Parathyroid adenoma (tissue), 2 donors: ENCODE data around the gene MPP4.

Source experiments
- H2AFZ ChIP-seq: fragments of 300-600 bp; sonication (generic); one replicate; pipeline ENCODE4 v1.7.0; 2017; ENCODE audit warnings: antibody characterized with exemption, mild to moderate bottlenecking
- H3K27ac ChIP-seq: fragments of 300-600 bp; sonication (generic); one replicate; pipeline ENCODE4 v1.7.0; 2017
- H3K27me3 ChIP-seq: fragments of 300-600 bp; sonication (generic); one replicate; pipeline ENCODE4 v1.7.0; 2017; ENCODE audit warnings: low read length; ENCODE audit not compliant: control insufficient read depth, insufficient read depth
- H3K36me3 ChIP-seq: fragments of 300-600 bp; sonication (generic); one replicate; pipeline ENCODE4 v1.7.0; 2017; ENCODE audit warnings: low read length; ENCODE audit not compliant: control insufficient read depth, insufficient read depth
- H3K4me1 ChIP-seq: fragments of 300-600 bp; sonication (generic); one replicate; pipeline ENCODE4 v1.7.0; 2017; ENCODE audit warnings: control low read depth
- H3K4me2 ChIP-seq: fragments of 300-600 bp; sonication (generic); one replicate; pipeline ENCODE4 v1.7.0; 2017; ENCODE audit warnings: low read length
- H3K4me3 ChIP-seq: fragments of 300-600 bp; sonication (generic); one replicate; pipeline ENCODE4 v1.7.0; 2017; ENCODE audit warnings: low read depth, low read length
- H3K79me2 ChIP-seq: fragments of 300-600 bp; sonication (generic); one replicate; pipeline ENCODE4 v1.7.0; 2017; ENCODE audit warnings: control low read depth
- H3K9ac ChIP-seq: fragments of 300-600 bp; sonication (generic); one replicate; pipeline ENCODE4 v1.7.0; 2017; ENCODE audit warnings: mild to moderate bottlenecking
- H3K9me3 ChIP-seq: fragments of 300-600 bp; sonication (generic); one replicate; pipeline ENCODE4 v1.7.0; 2017; ENCODE audit warnings: low read length; ENCODE audit not compliant: control insufficient read depth
- TF ChIP-seq, protein P1 (sequence below): fragments of 300-600 bp; sonication (generic); IDR thresholded peaks from one replicate; pipeline ENCODE4 v1.7.0; 2017; ENCODE audit warnings: antibody characterized with exemption, mild to moderate bottlenecking
- donor health status: primary hyperparathyroidism.

MPP4 gene

GRCh38 chr2:201697899-201698298, 545 bp downstream of the MPP4 start:
- H3K4me3 ChIP-seq, result no peak overlapping the region
- TF ChIP-seq, protein P1, sequence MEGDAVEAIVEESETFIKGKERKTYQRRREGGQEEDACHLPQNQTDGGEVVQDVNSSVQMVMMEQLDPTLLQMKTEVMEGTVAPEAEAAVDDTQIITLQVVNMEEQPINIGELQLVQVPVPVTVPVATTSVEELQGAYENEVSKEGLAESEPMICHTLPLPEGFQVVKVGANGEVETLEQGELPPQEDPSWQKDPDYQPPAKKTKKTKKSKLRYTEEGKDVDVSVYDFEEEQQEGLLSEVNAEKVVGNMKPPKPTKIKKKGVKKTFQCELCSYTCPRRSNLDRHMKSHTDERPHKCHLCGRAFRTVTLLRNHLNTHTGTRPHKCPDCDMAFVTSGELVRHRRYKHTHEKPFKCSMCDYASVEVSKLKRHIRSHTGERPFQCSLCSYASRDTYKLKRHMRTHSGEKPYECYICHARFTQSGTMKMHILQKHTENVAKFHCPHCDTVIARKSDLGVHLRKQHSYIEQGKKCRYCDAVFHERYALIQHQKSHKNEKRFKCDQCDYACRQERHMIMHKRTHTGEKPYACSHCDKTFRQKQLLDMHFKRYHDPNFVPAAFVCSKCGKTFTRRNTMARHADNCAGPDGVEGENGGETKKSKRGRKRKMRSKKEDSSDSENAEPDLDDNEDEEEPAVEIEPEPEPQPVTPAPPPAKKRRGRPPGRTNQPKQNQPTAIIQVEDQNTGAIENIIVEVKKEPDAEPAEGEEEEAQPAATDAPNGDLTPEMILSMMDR, result no peak

GRCh38 chr2:201696151-201696659, 2.2 kb downstream of the MPP4 start:
- Histone ChIP-seq H3K4me3 (no peak overlapping the region), H3K27ac (no peak overlapping the region), H3K79me2 (no peaks in the 10 kb centered on the region), H3K9me3 (no peaks in the 10 kb centered on the region), H3K4me1 (peaks cover 6% of the 10 kb centered on the region), H3K36me3 (no peaks in the 10 kb centered on the region), H2AFZ (no peak overlapping the region), H3K27me3 (no peaks in the 10 kb centered on the region), H3K9ac (no peak overlapping the region), H3K4me2 (no peak overlapping the region)
- TF ChIP-seq, protein P1, result no peak

More at GRCh38 chr2:201697899-201698298, 545 bp downstream of the MPP4 start:
- H3K9me3 ChIP-seq, result no peaks in the 10 kb centered on the region
- H3K4me1 ChIP-seq, result peaks cover 6% of the 10 kb centered on the region
- H3K36me3 ChIP-seq, result no peaks in the 10 kb centered on the region
- H3K9ac ChIP-seq, result no peak overlapping the region
- no peak overlapping the region for H2AFZ ChIP-seq
- no peak overlapping the region for H3K27ac ChIP-seq
- no peaks in the 10 kb centered on the region for H3K79me2 ChIP-seq
- H3K4me2 ChIP-seq, result no peak overlapping the region
- no peaks in the 10 kb centered on the region for H3K27me3 ChIP-seq

GRCh38 chr2:201685156-201685555, 13.3 kb downstream of the MPP4 start:
- no peaks in the 10 kb centered on the region for H3K79me2 ChIP-seq
- TF ChIP-seq, protein P1, result no peak
- no peak overlapping the region for H3K4me2 ChIP-seq
- H3K9me3 ChIP-seq, result no peaks in the 10 kb centered on the region
- H3K27me3 ChIP-seq, result no peaks in the 10 kb centered on the region
- H3K27ac ChIP-seq, result no peak overlapping the region
- H3K4me1 ChIP-seq, result no peaks in the 10 kb centered on the region
- no peaks in the 10 kb centered on the region for H3K36me3 ChIP-seq
- no peak overlapping the region for H3K4me3 ChIP-seq
- no peak overlapping the region for H3K9ac ChIP-seq
- no peak overlapping the region for H2AFZ ChIP-seq

DNA sequence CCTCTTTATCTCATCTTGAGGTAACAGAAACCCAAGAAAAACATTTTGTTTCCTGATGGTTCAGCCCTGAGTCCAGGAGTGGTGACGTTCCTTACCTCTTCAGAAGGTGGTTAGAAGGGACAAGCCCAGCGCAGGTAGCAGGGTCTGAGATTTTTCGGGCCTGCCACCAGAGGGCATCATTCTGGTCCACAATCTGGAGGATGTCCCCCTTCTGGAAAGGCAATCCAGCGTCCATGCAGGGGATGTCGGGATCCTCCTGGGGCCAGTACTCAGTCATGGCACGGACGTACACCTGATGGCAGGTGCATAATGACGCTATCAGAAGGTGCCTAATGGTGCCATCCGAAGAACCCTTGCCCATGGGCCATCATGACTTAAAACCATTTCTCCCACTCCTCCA, 17.7 kb downstream of the MPP4 start:
- Histone ChIP-seq H3K79me2 (no peaks in the 10 kb centered on the region), H3K4me2 (no peak overlapping the region), H3K27me3 (no peaks in the 10 kb centered on the region), H3K9ac (no peak overlapping the region), H3K4me1 (no peaks in the 10 kb centered on the region), H2AFZ (no peak overlapping the region), H3K36me3 (no peaks in the 10 kb centered on the region), H3K9me3 (no peaks in the 10 kb centered on the region), H3K4me3 (no peak overlapping the region), H3K27ac (no peak overlapping the region)
- TF ChIP-seq, protein P1, result no peak

GRCh38 chr2:201678401-201678800, 20.0 kb downstream of the MPP4 start:
- no peaks in the 10 kb centered on the region for H3K9me3 ChIP-seq
- no peak overlapping the region for H2AFZ ChIP-seq

More at GRCh38 chr2:201678401-201678800, 20.0 kb downstream of the MPP4 start:
- H3K36me3 ChIP-seq, result no peaks in the 10 kb centered on the region
- no peak overlapping the region for H3K4me3 ChIP-seq
- TF ChIP-seq, protein P1, result no peak
- H3K79me2 ChIP-seq, result no peaks in the 10 kb centered on the region
- no peaks in the 10 kb centered on the region for H3K4me1 ChIP-seq
- H3K9ac ChIP-seq, result no peak overlapping the region
- no peak overlapping the region for H3K27ac ChIP-seq
- no peak overlapping the region for H3K4me2 ChIP-seq
- no peaks in the 10 kb centered on the region for H3K27me3 ChIP-seq
